ENCODE data around the gene NELL1. TPM values are rescaled to one million over a fixed set of nuclear protein-coding genes. Genes with fewer than 3 reads are reported as not detected.

Gene NELL1
- polyA plus RNA-seq, 1 of the 3 experiments (the other 2 are of a cell fraction): not detected

- Histone ChIP-seq H3K4me3 (ENCODE audit: low read depth in 2 of 2, low read length in 1 of 2) (no peak overlapping the region), H3F3A (replicated peaks; ENCODE audit: insufficient read depth) (no peaks in the 10 kb centered on the region), H3K4me1 (ENCODE audit: control insufficient read depth in 1 of 2, insufficient read depth in 2 of 2, low read depth in 1 of 2, low read length in 1 of 2) (no peaks in the 10 kb centered on the region; a peak in 1 of 4 replicates), H3K9ac (no peak overlapping the region), H2AFZ (ENCODE audit: low read depth) (no peak overlapping the region), H3K79me2 (ENCODE audit: insufficient read depth) (no peaks in the 10 kb centered on the region), H3K9me2 (no peaks in the 10 kb centered on the region), H3K27me3 (ENCODE audit: insufficient read depth) (no peaks in the 10 kb centered on the region), H3K4me2 (no peak overlapping the region), H3K36me3 (replicated peaks in 1 of 2; ENCODE audit: control insufficient read depth in 1 of 2, insufficient read depth in 2 of 2, low read length in 1 of 2) (no peaks in the 10 kb centered on the region), H4K20me1 (ENCODE audit: insufficient read depth) (no peaks in the 10 kb centered on the region), H3K9me3 (no peaks in the 10 kb centered on the region), H3K27ac (ENCODE audit: low read depth in 2 of 2, low read length in 1 of 2) (no peak overlapping the region; a peak in 1 of 4 replicates)
- 39% methylated on average over 1 of the region's 1 CpG for WGBS (ENCODE audit: low lambda C conversion rate)
- TF ChIP-seq RAD21 (IDR thresholded peaks at IDR 0.05; ENCODE audit: low read length) (no peak), MEF2A (IDR thresholded peaks at IDR 0.05; ENCODE audit: borderline replicate concordance, low read depth) (no peak), TEAD4 (IDR thresholded peaks at IDR 0.05; ENCODE audit: borderline replicate concordance, insufficient read depth) (no peak), MXI1 (IDR thresholded peaks at IDR 0.05; ENCODE audit: low read depth, low read length) (no peak), MAX (IDR thresholded peaks at IDR 0.05; ENCODE audit: low read depth) (no peak)
- TF ChIP-seq, protein P1, sequence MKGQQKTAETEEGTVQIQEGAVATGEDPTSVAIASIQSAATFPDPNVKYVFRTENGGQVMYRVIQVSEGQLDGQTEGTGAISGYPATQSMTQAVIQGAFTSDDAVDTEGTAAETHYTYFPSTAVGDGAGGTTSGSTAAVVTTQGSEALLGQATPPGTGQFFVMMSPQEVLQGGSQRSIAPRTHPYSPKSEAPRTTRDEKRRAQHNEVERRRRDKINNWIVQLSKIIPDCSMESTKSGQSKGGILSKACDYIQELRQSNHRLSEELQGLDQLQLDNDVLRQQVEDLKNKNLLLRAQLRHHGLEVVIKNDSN (IDR thresholded peaks at IDR 0.05; ENCODE audit: borderline replicate concordance, low read depth): no peak
- CTCF ChIA-PET: no interaction called here
- no peak for DNase-seq
- POLR2A ChIA-PET: no interaction called here
Observed at GRCh38 chr11:21402274-21402673, 732.9 kb downstream of the NELL1 start.

- H3K9me3 ChIP-seq: no peaks in the 10 kb centered on the region
- no peaks in the 10 kb centered on the region for H3K79me2 ChIP-seq (ENCODE audit: insufficient read depth)
Observed at GRCh38 chr11:21403069-21403468, 733.7 kb downstream of the NELL1 start.

More at GRCh38 chr11:21403069-21403468, 733.7 kb downstream of the NELL1 start:
- Histone ChIP-seq H3K27ac (ENCODE audit: low read depth in 2 of 2, low read length in 1 of 2) (peak overlapping the region in 1 of 2 experiments; percentile 39; a peak in 1 of 4 replicates), H3K4me1 (ENCODE audit: control insufficient read depth in 1 of 2, insufficient read depth in 2 of 2, low read depth in 1 of 2, low read length in 1 of 2) (no peaks in the 10 kb centered on the region; a peak in 1 of 4 replicates), H3K4me2 (no peak overlapping the region), H2AFZ (ENCODE audit: low read depth) (no peak overlapping the region), H3K36me3 (replicated peaks in 1 of 2; ENCODE audit: control insufficient read depth in 1 of 2, insufficient read depth in 2 of 2, low read length in 1 of 2) (no peaks in the 10 kb centered on the region), H3K9me2 (no peaks in the 10 kb centered on the region), H3K4me3 (ENCODE audit: low read depth in 2 of 2, low read length in 1 of 2) (no peak overlapping the region), H4K20me1 (ENCODE audit: insufficient read depth) (no peaks in the 10 kb centered on the region), H3F3A (replicated peaks; ENCODE audit: insufficient read depth) (no peaks in the 10 kb centered on the region), H3K9ac (no peak overlapping the region), H3K27me3 (ENCODE audit: insufficient read depth) (no peaks in the 10 kb centered on the region)
- no peak for DNase-seq
- TF ChIP-seq REST (IDR thresholded peaks at IDR 0.05; ENCODE audit: low read depth, low read length) (no peak), EZH2phosphoT487 (IDR thresholded peaks at IDR 0.05; ENCODE audit: borderline replicate concordance, low read depth) (no peak), ELF1 (IDR thresholded peaks at IDR 0.05) (no peak), RCOR1 (IDR thresholded peaks at IDR 0.05; ENCODE audit: low read length) (no peak), MAX (IDR thresholded peaks at IDR 0.05; ENCODE audit: low read depth) (no peak), TAF1 (IDR thresholded peaks at IDR 0.05; ENCODE audit: borderline replicate concordance, low read depth, low read length) (no peak), JUND (IDR thresholded peaks at IDR 0.05) (no peak), FOSL2 (IDR thresholded peaks at IDR 0.05; ENCODE audit: borderline replicate concordance, low read depth) (no peak), FOXJ3 (CRISPR knock-in tag; IDR thresholded peaks at IDR 0.05) (no peak), GABPA (IDR thresholded peaks at IDR 0.05; ENCODE audit: low read depth) (no peak)
- TF ChIP-seq, protein P2, sequence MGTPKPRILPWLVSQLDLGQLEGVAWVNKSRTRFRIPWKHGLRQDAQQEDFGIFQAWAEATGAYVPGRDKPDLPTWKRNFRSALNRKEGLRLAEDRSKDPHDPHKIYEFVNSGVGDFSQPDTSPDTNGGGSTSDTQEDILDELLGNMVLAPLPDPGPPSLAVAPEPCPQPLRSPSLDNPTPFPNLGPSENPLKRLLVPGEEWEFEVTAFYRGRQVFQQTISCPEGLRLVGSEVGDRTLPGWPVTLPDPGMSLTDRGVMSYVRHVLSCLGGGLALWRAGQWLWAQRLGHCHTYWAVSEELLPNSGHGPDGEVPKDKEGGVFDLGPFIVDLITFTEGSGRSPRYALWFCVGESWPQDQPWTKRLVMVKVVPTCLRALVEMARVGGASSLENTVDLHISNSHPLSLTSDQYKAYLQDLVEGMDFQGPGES (IDR thresholded peaks at IDR 0.05; ENCODE audit: low read depth, low read length): no peak
- TF ChIP-seq, protein P3, sequence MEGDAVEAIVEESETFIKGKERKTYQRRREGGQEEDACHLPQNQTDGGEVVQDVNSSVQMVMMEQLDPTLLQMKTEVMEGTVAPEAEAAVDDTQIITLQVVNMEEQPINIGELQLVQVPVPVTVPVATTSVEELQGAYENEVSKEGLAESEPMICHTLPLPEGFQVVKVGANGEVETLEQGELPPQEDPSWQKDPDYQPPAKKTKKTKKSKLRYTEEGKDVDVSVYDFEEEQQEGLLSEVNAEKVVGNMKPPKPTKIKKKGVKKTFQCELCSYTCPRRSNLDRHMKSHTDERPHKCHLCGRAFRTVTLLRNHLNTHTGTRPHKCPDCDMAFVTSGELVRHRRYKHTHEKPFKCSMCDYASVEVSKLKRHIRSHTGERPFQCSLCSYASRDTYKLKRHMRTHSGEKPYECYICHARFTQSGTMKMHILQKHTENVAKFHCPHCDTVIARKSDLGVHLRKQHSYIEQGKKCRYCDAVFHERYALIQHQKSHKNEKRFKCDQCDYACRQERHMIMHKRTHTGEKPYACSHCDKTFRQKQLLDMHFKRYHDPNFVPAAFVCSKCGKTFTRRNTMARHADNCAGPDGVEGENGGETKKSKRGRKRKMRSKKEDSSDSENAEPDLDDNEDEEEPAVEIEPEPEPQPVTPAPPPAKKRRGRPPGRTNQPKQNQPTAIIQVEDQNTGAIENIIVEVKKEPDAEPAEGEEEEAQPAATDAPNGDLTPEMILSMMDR (IDR thresholded peaks at IDR 0.05): no peak
- ChIA-PET POLR2A (no interaction called here), CTCF (no interaction called here)
